ENCODE results near the gene ADORA1. TPM values are rescaled to one million over a fixed set of nuclear protein-coding genes. Genes with fewer than 3 reads are reported as not detected.

The ADORA1 gene
- total RNA-seq, 1 donor from 2014 or later: not detected

GRCh38 chr1:203142684-203143408 is 15.3 kb downstream of the ADORA1 start:
- DNase-seq: no peak

GRCh38 chr1:203143641-203144040 is 16.1 kb downstream of the ADORA1 start:
- DNase-seq: no peak

- DNase-seq: no peak
Measured at GRCh38 chr1:203144661-203145060, 17.1 kb downstream of the ADORA1 start.

GRCh38 chr1:203145321-203146041 is 18.0 kb downstream of the ADORA1 start:
- DNase-seq: no peak

- DNase-seq: no peak
Measured at GRCh38 chr1:203146042-203146369, 18.5 kb downstream of the ADORA1 start.

GRCh38 chr1:203146537-203146936 is 19.0 kb downstream of the ADORA1 start:
- no peak for DNase-seq

GRCh38 chr1:203147376-203147775 is 19.9 kb downstream of the ADORA1 start:
- no peak for DNase-seq

GRCh38 chr1:203148127-203148526 is 20.6 kb downstream of the ADORA1 start:
- DNase-seq: no peak

GRCh38 chr1:203148579-203148978 is 21.1 kb downstream of the ADORA1 start:
- no peak for DNase-seq

- no peak for DNase-seq
Measured at GRCh38 chr1:203149188-203149840, 21.8 kb downstream of the ADORA1 start.

- DNase-seq: no peak
Measured at GRCh38 chr1:203150511-203151297, 23.2 kb downstream of the ADORA1 start.

GRCh38 chr1:203151362-203152157 is 24.0 kb downstream of the ADORA1 start:
- DNase-seq: no peak

GRCh38 chr1:203152158-203153034 is 24.9 kb downstream of the ADORA1 start:
- DNase-seq: no peak

- DNase-seq: peak; percentile 14
Measured at GRCh38 chr1:203153051-203153988, 25.8 kb downstream of the ADORA1 start.

GRCh38 chr1:203153989-203154821 is 26.7 kb downstream of the ADORA1 start:
- no peak for DNase-seq

- no peak for DNase-seq
Measured at GRCh38 chr1:203156280-203156679, 28.8 kb downstream of the ADORA1 start.

- DNase-seq: no peak
Measured at GRCh38 chr1:203158423-203158822, 30.9 kb downstream of the ADORA1 start.

- DNase-seq: no peak
Measured at GRCh38 chr1:203158960-203159665, 31.6 kb downstream of the ADORA1 start.
